H7 (cell line): Measurements from ENCODE around the gene C6orf136. TPM values are rescaled to one million over a fixed set of nuclear protein-coding genes. Genes with fewer than 3 reads are reported as not detected.
A peak's percentile ranks its signal among the peaks of the same experiment; 100 is the strongest.
"Not testable (repeated sequence)": the region's sequence is repeated elsewhere in the genome, so short reads cannot be mapped to it uniquely, and the experiment has no call there.

Source experiments
- DNase-seq: peaks from one replicate; pipeline ENCODE4 v3.0.0; 2012
- H3K27me3 ChIP-seq: 2 replicates; pipeline ENCODE4 v1.6.0; 2011; ENCODE audit warnings: mild to moderate bottlenecking, low read length; ENCODE audit not compliant: control insufficient read depth, insufficient read depth
- H3K36me3 ChIP-seq: replicated peaks from 2 replicates; pipeline ENCODE4 v1.5.1; 2011; ENCODE audit warnings: low read length; ENCODE audit not compliant: control insufficient read depth, insufficient read depth
- H3K4me3 ChIP-seq: 2 replicates; pipeline ENCODE4 v1.5.1; 2011; ENCODE audit warnings: low read depth, mild to moderate bottlenecking, control low read depth, low read length, moderate library complexity; ENCODE audit not compliant: insufficient read depth
- total RNA-seq: library from RNA; depleted of rRNA; stranded (reverse); fragments of >200 nt; shearing (Covaris generic); gene quantifications from 2 replicates; pipeline ENCODE4 v1.2.3, GENCODE V29; 2014; rRNA removed

C6orf136 gene, protein sequence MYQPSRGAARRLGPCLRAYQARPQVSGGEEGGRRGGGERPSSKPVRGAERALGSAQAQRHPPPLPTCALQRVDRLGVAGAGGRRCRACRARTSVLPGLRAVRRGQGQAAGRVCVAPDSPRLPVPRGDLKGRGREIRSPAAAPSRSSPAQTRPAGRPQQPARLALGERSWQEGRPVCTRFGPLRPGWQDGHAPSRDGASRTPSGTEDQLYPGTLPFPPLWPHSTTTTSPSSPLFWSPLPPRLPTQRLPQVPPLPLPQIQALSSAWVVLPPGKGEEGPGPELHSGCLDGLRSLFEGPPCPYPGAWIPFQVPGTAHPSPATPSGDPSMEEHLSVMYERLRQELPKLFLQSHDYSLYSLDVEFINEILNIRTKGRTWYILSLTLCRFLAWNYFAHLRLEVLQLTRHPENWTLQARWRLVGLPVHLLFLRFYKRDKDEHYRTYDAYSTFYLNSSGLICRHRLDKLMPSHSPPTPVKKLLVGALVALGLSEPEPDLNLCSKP
- total RNA-seq, result 15.4 and 16.9 TPM in 2 replicates

DNA sequence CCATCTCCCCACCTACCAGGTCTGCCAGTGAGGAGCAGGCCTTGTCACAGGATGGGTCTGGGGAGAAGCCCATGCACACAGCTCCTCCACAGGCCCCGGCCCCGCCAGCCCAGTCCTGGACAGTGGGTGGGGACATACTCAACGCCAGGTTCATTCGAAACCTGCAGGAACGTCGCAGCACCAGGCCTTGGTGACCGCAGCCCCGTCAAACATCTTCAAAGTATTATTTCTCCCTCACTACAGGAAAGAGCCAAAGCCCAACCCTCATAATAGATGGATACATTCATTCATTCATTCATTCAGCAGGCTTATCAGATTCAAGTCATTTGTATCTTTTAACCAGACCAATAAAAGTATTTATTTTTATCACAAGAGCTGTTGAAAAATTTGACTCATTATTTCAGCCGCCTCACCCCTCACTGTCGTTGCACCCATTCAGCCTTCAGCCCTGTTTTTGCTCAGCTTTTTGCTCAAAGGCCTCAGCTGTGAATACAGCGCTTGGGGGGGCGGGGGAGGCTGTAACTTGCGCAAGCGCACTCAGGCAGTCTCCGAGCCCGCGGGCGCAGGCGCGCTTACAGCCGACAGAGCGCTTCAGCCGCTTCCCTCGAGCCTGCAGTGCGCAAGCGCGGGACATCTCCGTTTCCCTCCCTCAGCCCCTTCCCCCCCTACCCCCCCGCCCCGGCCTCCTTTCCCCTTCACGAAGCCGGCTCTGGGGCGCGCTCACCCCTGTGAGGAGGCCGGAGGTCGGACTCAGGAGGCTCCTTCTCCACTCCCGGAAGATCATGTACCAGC lies at the start of gene C6orf136:
Gene C6orf136 (plus strand): TSS at position 684 of the 792 bp plus-strand sequence. CDS start 99 bp downstream, at position 783.
- peaks cover 4% of the 10 kb centered on the region for H3K36me3 ChIP-seq
- DNase-seq, result peak; percentile 99
- H3K27me3 ChIP-seq, result no peaks in the 10 kb centered on the region

DNA sequence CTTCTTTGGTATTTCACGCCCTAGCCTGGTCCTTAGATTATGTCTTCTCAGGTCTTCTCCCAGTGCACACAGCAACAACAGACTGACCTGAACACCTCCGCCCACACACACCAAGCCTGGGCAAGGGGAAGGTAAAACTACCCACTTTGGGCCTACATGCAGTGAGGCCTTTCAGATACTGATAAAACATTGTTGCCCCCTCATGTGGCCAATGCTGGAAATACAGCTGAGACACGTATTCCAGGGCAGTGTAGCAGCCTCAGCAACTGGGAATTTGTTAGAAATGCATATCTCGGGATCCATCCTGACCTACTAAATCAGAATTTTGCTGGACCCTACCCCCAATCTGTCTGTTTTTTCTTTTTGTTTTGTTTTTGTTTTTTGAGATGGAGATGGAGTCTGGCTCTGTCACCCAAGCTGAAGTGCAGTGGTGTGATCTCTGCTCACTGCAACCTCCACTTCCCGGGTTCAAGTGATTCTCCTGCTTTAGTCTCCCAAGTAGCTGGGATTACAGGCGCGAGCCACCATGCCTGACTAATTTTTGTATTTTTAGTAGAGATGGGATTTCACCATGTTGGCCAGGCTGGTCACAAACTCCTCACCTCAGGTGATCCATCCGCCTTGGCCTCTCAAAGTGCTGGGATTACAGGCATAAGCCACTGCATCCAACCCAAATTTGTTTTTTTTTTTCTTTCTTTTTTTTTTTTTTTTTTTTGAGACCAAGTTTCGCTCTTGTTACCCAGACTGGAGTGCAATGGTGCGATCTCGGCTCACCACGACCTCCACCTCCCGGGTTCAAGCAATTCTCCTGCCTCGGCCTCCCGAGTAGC lies 49.4 kb upstream of the C6orf136 start:
- not testable (repeated sequence) for H3K4me3 ChIP-seq, H3K27me3 ChIP-seq
- peaks cover 14% of the 10 kb centered on the region for H3K36me3 ChIP-seq
- DNase-seq, result peak; percentile 81

More for the DNA sequence above, at the start of gene C6orf136:
- peak within 1 kb of the TSS; percentile 99 for H3K4me3 ChIP-seq

DNA sequence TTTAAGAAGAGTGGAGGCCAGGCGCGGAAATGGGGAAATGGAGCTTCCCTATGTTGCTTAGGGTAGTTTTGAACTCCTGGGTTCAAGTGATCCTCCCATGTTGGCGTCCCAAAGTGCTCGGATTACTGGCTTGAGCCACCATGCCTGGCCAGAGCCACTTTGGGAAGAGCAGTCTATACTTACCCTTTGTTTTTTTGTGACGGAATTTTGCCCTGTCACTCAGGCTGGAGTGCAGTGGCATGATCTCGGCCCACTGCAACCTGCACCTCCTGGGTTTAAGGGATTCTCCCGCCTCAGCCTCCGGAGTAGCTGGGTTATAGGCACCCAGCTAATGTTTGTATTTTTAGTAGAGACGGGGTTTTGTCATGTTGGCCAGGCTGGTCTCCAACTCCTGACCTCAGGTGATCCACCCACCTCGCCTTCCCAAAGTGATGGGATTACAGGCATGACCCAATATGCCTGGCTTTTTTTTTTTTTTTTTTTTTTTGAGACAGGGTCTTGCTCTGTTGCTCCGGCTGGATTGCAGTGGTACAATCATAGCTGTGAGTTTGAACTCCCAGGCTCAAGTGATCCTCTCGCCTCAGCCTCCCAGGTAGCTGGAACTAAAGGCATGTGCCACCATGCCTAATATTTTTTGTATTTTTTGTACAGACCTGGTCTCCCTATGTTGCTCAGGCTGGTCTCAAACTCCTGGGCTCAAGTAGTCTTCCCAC lies 47.9 kb upstream of the C6orf136 start:
- no peak for DNase-seq
- Histone ChIP-seq H3K36me3 (peaks cover 29% of the 10 kb centered on the region), H3K27me3 (no peaks in the 10 kb centered on the region), H3K4me3 (no peak overlapping the region)

DNA sequence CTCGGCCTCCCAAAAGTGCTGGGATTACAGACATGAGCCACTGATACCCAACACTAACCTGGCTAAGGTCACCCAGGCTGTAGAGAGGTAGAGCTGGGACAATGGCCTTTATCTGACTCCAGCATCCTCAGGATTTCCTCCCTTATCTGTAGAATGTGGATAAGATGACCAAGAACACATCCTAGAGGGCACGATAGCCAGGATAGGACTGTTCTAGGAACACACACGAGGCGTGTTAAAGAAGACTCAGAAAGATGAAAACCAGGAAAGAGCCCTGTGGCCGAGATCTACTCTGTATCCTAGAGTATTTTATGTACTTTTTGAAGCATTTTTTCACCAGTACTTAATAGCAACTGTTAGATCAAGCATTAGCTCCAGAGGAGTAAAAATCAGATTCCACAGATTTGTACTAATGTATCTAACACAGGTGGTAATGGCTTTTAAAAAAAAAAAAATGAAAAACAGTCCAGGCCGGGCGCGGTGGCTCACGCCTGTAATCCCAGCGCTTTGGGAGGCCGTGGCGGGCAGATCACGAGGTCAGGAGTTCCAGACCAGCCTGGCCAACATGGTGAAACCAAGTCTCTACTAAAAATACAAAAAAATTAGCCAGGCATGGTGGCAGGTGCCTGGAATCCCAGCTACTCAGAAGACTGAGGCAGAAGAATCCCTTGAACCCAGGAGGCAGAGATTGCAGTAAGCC lies 47.2 kb upstream of the C6orf136 start:
- H3K36me3 ChIP-seq, result peaks cover 36% of the 10 kb centered on the region

DNA sequence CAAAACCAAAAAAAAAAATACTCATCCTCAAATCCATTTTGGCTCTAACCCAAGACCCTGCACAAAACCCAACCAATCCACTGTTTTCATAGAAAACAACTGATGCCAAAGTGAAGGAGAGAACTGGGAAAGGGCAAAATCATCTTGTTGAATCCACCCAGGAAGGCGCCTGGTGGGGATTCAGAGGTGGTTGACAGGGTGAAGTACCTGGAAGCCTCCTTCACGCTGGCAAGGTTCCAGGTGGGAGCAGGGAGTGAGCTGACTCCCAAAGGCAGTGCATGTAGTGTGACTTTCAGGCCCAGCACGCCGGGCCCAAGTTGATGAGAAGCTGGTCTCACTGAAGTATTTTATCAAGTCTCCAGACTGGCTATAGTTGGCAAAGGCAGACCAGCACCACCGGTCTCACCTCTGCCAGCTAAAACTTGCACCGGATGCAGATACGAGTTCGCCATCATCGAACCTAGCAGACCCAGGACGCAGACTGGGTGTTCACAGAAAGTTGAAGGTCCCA lies 46.4 kb upstream of the C6orf136 start:
- Histone ChIP-seq H3K4me3 (no peak overlapping the region), H3K27me3 (no peaks in the 10 kb centered on the region), H3K36me3 (peaks cover 42% of the 10 kb centered on the region)
- DNase-seq, result no peak

More for the DNA sequence above, 47.2 kb upstream of the C6orf136 start:
- DNase-seq, result no peak
- Histone ChIP-seq H3K27me3 (no peaks in the 10 kb centered on the region), H3K4me3 (no peak overlapping the region)

DNA sequence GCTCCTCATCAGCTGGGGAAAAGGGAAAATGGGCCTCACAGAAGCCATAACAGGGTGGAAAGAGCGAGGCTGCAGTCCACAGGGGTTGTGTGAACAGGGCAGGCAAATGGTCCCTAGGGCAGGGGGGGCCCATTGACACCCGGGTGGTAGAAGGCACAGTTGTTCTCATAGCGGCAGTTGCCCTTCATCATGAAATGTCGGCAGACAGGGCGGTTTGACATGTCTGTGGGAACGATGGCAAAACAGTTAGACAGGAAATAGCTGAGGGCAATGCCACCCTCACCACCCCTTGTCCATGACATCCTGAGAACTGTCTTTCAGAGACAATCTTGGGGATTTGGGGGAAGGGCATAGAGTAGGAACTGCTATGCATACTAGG lies 45.5 kb upstream of the C6orf136 start:
- Histone ChIP-seq H3K4me3 (no peak overlapping the region), H3K27me3 (no peaks in the 10 kb centered on the region), H3K36me3 (peaks cover 50% of the 10 kb centered on the region)
- no peak for DNase-seq

DNA sequence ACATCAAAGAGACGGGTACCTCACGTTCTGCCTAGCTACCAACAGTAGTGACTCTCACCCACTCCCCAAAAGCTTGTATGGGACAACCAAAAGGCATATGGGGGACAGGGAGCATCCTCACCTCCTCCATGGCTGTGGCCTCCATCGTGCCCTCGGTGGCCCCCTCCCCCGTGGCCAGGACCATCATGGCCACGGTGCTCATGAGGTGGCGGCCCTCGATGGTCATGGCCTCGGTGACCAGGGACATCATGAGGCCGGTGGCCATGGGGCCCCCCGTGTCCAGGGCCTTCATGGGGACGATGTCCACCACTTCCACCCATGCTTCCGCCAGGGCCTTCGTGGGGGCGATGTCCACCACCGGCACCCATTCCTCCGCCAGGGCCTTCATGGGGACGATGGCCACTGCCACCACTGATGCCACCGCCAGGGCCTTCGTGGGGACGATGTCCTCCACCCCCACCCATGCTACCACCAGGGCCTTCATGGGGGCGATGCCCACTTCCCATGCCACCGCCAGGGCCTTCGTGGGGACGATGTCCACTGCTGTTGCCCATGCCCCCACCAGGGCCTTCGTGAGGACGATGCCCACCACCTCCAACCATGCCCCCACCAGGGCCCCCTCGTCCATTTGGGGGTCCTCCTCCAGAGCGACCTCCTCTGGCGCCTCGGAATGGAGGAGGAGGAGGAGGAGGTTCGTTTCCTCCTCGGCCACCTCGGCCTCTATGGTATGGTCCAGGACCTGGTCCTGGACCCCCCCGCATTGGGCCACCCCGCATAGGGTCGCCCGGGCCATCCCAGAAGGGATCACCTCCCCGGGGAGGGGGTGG lies 44.9 kb upstream of the C6orf136 start:
- Histone ChIP-seq H3K36me3 (peaks cover 56% of the 10 kb centered on the region), H3K4me3 (no peak overlapping the region), H3K27me3 (no peaks in the 10 kb centered on the region)
- DNase-seq, result no peak

DNA sequence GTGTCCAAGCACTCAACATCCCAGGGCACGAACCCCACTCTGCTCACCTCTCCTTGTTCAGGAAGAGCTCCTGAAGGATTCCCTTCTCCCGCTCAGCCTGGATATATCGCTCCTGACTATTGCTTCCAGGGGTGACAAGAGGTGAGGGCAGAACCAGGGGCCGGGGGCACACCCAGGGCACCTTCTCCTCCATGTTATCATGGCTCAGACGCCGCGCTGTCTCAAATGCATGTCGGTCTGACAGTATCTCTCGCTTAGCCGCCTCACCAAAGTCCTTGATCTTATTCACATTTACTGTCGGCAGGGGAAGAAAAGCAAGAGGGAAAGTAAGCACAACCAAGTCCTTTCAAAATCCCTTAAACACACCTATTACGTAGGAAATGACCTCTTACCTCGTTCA lies 43.0 kb upstream of the C6orf136 start:
- H3K27me3 ChIP-seq, result no peaks in the 10 kb centered on the region
- no peak overlapping the region for H3K4me3 ChIP-seq
- DNase-seq, result no peak
- H3K36me3 ChIP-seq, result peaks cover 68% of the 10 kb centered on the region

DNA sequence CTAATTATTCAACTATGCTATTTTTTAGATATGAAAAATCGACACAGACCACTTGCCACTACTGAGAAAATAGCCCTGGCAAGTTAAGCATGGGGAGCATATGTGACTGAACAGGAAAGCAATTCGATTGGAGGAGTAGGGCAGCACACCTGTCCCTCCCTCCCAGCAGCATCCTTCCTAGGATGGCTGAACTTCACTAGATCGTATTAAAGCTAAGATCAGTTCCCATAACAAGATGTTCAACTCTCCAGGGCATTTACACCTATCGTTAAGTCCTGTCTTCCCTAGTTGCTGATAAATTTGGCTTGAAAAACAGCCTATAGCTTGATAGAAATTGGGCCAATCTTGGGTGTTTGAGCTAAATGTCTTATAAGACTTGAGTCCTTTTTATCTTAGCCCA lies 36.9 kb upstream of the C6orf136 start:
- no peaks in the 10 kb centered on the region for H3K27me3 ChIP-seq
- H3K36me3 ChIP-seq, result peaks cover 42% of the 10 kb centered on the region
- no peak overlapping the region for H3K4me3 ChIP-seq
- DNase-seq, result no peak

DNA sequence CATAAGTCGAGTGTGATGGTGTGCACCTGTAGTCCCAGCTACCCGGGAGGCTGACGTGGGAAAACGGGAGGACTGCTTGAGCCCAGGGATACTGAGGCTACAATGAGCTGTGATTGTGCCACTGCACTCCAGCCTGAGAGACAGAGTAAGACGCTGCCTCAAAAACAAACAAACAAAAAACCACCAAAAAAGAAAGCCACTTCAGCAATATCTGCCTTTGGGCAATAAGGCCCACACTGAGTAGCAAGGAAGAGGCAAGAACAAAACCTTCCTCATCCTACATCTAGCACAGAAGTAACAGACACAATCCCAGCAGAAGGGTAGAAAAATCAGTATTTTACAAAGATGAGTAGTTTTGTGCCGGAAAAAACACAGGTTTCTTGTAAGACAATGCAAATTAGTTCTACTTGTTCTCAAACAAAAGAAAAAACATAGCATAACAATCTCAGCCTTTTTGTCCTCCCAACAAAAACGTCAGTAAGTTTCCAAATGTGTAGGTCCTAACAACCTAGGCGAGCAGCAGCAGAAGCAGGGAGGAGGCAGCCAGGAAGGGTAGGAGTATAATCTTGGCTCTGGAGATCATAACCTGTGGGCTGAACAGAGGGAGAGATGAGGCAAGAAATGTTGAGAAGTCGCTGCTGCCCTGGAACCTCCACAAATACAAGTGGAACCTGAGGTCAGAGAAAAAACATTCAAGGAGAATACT lies 35.6 kb upstream of the C6orf136 start:
- H3K36me3 ChIP-seq, result peaks cover 35% of the 10 kb centered on the region

DNA sequence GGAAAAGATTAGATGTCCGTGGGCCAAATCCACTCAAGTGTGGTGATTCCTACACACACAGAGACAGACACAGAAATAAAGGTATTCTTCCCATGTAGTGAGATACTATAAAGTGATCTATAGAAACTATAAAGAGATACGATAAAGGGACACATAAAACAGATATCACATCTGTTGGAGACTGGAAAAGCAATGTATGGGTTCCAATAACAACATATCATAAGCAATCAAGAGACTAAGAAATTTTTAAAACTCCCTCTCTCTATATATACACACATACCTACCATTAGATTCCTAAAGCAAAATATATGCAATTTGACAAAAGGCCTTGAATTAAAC lies 35.1 kb upstream of the C6orf136 start:
- no peak for DNase-seq
- H3K27me3 ChIP-seq, result no peaks in the 10 kb centered on the region
- H3K36me3 ChIP-seq, result peaks cover 33% of the 10 kb centered on the region
- H3K4me3 ChIP-seq, result no peak overlapping the region

More for the DNA sequence above, 35.6 kb upstream of the C6orf136 start:
- no peak for DNase-seq
- H3K27me3 ChIP-seq, result no peaks in the 10 kb centered on the region
- no peak overlapping the region for H3K4me3 ChIP-seq

DNA sequence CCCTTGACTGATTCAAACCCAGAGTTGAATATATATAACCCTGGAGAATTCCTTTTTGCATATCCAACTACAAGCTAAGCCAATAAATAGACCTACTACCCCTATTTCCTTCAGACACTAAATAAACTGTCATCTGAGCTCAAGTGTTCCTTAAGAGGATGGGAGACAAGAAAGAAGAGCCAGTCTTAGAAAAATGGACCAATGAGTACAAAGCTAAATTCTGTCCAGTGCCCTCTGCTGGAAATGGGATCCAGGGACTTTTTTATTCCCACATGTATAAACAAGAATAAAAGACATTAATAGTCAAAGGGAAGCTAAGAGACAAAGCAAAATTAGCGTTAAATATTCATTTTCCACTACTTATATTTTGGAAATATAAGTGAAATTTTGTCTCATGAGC lies 34.7 kb upstream of the C6orf136 start:
- DNase-seq, result no peak
- H3K4me3 ChIP-seq, result no peak overlapping the region
- peaks cover 31% of the 10 kb centered on the region for H3K36me3 ChIP-seq
- no peaks in the 10 kb centered on the region for H3K27me3 ChIP-seq
